SK-N-SH treated with all-trans-retinoic acid at 6 μM for 48 hours (cell line): Measurements from ENCODE around the gene MED31.

Source experiments
- ATAC-seq: fragments of 200-7000 bp; cut with Tn5 transposase; 3 replicates; pipeline ENCODE4 v1.9.1; 2020; ENCODE audit warnings: mild to moderate bottlenecking, moderate library complexity
- ARNTL ChIP-seq: fragments of 450-650 bp; formaldehyde crosslinking; IDR thresholded peaks from 2 replicates; pipeline ENCODE4 v1.5.0; 2020; ENCODE audit warnings: low read depth, mild to moderate bottlenecking, moderate library complexity, borderline replicate concordance
- BACH2 ChIP-seq: fragments of 250-450 bp; sonication (Bioruptor Pico); IDR thresholded peaks from 2 replicates; pipeline ENCODE4 v1.9.0; 2021; ENCODE audit warnings: mild to moderate bottlenecking, borderline replicate concordance
- CSDC2 ChIP-seq: fragments of 250-450 bp; sonication (Bioruptor Pico); IDR thresholded peaks from 2 replicates; pipeline ENCODE4 v1.5.0; 2020; ENCODE audit warnings: mild to moderate bottlenecking, moderate library complexity
- CSRNP3 ChIP-seq: fragments of 250-450 bp; sonication (Bioruptor Pico); IDR thresholded peaks from 2 replicates; pipeline ENCODE4 v1.5.1; 2021; ENCODE audit warnings: mild to moderate bottlenecking, moderate library complexity
- ESRRG ChIP-seq: fragments of 250-450 bp; sonication (Bioruptor Pico); IDR thresholded peaks from 2 replicates; pipeline ENCODE4 v1.6.1; 2021; ENCODE audit warnings: mild to moderate bottlenecking
- GLIS3 ChIP-seq: fragments of 250-450 bp; sonication (Bioruptor Pico); IDR thresholded peaks from 2 replicates; pipeline ENCODE4 v1.5.0; 2020; ENCODE audit warnings: mild to moderate bottlenecking, moderate library complexity
- OSR1 ChIP-seq: fragments of 250-450 bp; sonication (Bioruptor Pico); IDR thresholded peaks from 2 replicates; pipeline ENCODE4 v1.8.0; 2022; ENCODE audit warnings: moderate library complexity, mild to moderate bottlenecking, inconsistent platforms
- PPARA ChIP-seq: fragments of 250-450 bp; sonication (Bioruptor Pico); IDR thresholded peaks from 2 replicates; pipeline ENCODE4 v1.5.0; 2020; ENCODE audit warnings: mild to moderate bottlenecking, borderline replicate concordance
- RARB ChIP-seq: fragments of 250-450 bp; sonication (Bioruptor Pico); IDR thresholded peaks from 2 replicates; pipeline ENCODE4 v1.8.0; 2021; ENCODE audit warnings: mild to moderate bottlenecking, moderate library complexity
- TOX ChIP-seq: fragments of 250-450 bp; sonication (Bioruptor Pico); IDR thresholded peaks from 2 replicates; pipeline ENCODE4 v1.8.0; 2021; ENCODE audit warnings: mild to moderate bottlenecking, moderate library complexity, borderline replicate concordance
- TSHZ2 ChIP-seq: fragments of 250-450 bp; sonication (Bioruptor Pico); IDR thresholded peaks from 2 replicates; pipeline ENCODE4 v1.5.0; 2020; ENCODE audit warnings: mild to moderate bottlenecking, moderate library complexity
- ZC3H10 ChIP-seq: fragments of 250-450 bp; sonication (Bioruptor Pico); IDR thresholded peaks from 2 replicates; pipeline ENCODE4 v1.5.1; 2021; ENCODE audit warnings: mild to moderate bottlenecking, moderate library complexity
- ZFP3 ChIP-seq: fragments of 250-450 bp; sonication (Bioruptor Pico); IDR thresholded peaks from 2 replicates; pipeline ENCODE4 v1.5.0; 2020; ENCODE audit warnings: mild to moderate bottlenecking, moderate library complexity
- ZFP30 ChIP-seq: fragments of 450-650 bp; formaldehyde crosslinking; IDR thresholded peaks from 2 replicates; pipeline ENCODE4 v1.5.0; 2022; ENCODE audit warnings: mild to moderate bottlenecking, moderate library complexity
- ZNF565 ChIP-seq: fragments of 450-650 bp; formaldehyde crosslinking; conservative IDR thresholded peaks from 2 replicates; pipeline ENCODE4 v1.5.0; 2020; ENCODE audit warnings: low read depth, mild to moderate bottlenecking, moderate library complexity
- ZNF70 ChIP-seq: fragments of 450-650 bp; formaldehyde crosslinking; IDR thresholded peaks from 2 replicates; pipeline ENCODE4 v1.5.0; 2020; ENCODE audit warnings: mild to moderate bottlenecking, moderate library complexity
- ZNF8 ChIP-seq: fragments of 450-650 bp; formaldehyde crosslinking; IDR thresholded peaks from 2 replicates; pipeline ENCODE4 v1.5.0; 2020; ENCODE audit warnings: mild to moderate bottlenecking, moderate library complexity
- TF ChIP-seq, protein P1 (sequence below): fragments of 250-450 bp; sonication (Bioruptor Pico); IDR thresholded peaks from 2 replicates; pipeline ENCODE4 v1.8.0; 2021; ENCODE audit warnings: low read depth, mild to moderate bottlenecking, moderate library complexity, borderline replicate concordance
- TF ChIP-seq, protein P2 (sequence below): fragments of 250-450 bp; sonication (Bioruptor Pico); IDR thresholded peaks from 2 replicates; pipeline ENCODE4 v1.5.1; 2020; ENCODE audit warnings: low read depth, mild to moderate bottlenecking, moderate library complexity
- TF ChIP-seq, protein P3 (sequence below): fragments of 250-450 bp; sonication (Bioruptor Pico); IDR thresholded peaks from 2 replicates; pipeline ENCODE4 v1.8.0; 2020; ENCODE audit warnings: mild to moderate bottlenecking, moderate library complexity, borderline replicate concordance

MED31 gene

GRCh38 chr17:6599364-6599763 lies 52.0 kb downstream of the MED31 start (continued):
- TF ChIP-seq TOX (CRISPR knock-in tag): no peak

- TF ChIP-seq GLIS3 (no peak), RARB (CRISPR knock-in tag) (no peak), CSDC2 (CRISPR knock-in tag) (no peak)
- ATAC-seq: no peak
Measured at GRCh38 chr17:6597727-6598126, 53.7 kb downstream of the MED31 start.

- no peak for TF ChIP-seq OSR1 (CRISPR knock-in tag)
- no peak for TF ChIP-seq RARB (CRISPR knock-in tag)
- no peak for TF ChIP-seq ESRRG (CRISPR knock-in tag)
- TF ChIP-seq ZNF70 (CRISPR knock-in tag): no peak
- TF ChIP-seq CSRNP3 (CRISPR knock-in tag): no peak
- TF ChIP-seq CSDC2 (CRISPR knock-in tag): no peak
- TF ChIP-seq, protein P1, sequence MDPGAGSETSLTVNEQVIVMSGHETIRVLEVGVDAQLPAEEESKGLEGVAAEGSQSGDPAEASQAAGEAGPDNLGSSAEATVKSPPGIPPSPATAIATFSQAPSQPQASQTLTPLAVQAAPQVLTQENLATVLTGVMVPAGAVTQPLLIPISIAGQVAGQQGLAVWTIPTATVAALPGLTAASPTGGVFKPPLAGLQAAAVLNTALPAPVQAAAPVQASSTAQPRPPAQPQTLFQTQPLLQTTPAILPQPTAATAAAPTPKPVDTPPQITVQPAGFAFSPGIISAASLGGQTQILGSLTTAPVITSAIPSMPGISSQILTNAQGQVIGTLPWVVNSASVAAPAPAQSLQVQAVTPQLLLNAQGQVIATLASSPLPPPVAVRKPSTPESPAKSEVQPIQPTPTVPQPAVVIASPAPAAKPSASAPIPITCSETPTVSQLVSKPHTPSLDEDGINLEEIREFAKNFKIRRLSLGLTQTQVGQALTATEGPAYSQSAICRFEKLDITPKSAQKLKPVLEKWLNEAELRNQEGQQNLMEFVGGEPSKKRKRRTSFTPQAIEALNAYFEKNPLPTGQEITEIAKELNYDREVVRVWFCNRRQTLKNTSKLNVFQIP (CRISPR knock-in tag): no peak
- TF ChIP-seq BACH2 (CRISPR knock-in tag): no peak
- no peak for TF ChIP-seq ZC3H10 (CRISPR knock-in tag)
- TF ChIP-seq ARNTL (CRISPR knock-in tag): no peak
- TF ChIP-seq, protein P2, sequence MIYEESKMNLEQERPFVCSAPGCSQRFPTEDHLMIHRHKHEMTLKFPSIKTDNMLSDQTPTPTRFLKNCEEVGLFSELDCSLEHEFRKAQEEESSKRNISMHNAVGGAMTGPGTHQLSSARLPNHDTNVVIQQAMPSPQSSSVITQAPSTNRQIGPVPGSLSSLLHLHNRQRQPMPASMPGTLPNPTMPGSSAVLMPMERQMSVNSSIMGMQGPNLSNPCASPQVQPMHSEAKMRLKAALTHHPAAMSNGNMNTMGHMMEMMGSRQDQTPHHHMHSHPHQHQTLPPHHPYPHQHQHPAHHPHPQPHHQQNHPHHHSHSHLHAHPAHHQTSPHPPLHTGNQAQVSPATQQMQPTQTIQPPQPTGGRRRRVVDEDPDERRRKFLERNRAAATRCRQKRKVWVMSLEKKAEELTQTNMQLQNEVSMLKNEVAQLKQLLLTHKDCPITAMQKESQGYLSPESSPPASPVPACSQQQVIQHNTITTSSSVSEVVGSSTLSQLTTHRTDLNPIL: no peak
- no peak for TF ChIP-seq PPARA (CRISPR knock-in tag)
- TF ChIP-seq TSHZ2 (CRISPR knock-in tag): no peak
- no peak for TF ChIP-seq ZFP3 (CRISPR knock-in tag)
- no peak for TF ChIP-seq ZNF8 (CRISPR knock-in tag)
- no peak for TF ChIP-seq ZFP30
- no peak for TF ChIP-seq ZNF565 (CRISPR knock-in tag)
- TF ChIP-seq, protein P3, sequence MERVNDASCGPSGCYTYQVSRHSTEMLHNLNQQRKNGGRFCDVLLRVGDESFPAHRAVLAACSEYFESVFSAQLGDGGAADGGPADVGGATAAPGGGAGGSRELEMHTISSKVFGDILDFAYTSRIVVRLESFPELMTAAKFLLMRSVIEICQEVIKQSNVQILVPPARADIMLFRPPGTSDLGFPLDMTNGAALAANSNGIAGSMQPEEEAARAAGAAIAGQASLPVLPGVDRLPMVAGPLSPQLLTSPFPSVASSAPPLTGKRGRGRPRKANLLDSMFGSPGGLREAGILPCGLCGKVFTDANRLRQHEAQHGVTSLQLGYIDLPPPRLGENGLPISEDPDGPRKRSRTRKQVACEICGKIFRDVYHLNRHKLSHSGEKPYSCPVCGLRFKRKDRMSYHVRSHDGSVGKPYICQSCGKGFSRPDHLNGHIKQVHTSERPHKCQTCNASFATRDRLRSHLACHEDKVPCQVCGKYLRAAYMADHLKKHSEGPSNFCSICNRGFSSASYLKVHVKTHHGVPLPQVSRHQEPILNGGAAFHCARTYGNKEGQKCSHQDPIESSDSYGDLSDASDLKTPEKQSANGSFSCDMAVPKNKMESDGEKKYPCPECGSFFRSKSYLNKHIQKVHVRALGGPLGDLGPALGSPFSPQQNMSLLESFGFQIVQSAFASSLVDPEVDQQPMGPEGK (CRISPR knock-in tag): no peak
- no peak for ATAC-seq
Measured at GRCh38 chr17:6596941-6597340, 54.5 kb downstream of the MED31 start.

GRCh38 chr17:6596511-6596910 lies 54.9 kb downstream of the MED31 start:
- no peak for TF ChIP-seq CSRNP3 (CRISPR knock-in tag)
- no peak for TF ChIP-seq TOX (CRISPR knock-in tag)
- TF ChIP-seq, protein P3 (CRISPR knock-in tag): no peak
- no peak for ATAC-seq
